IMR-90 (cell line): ENCODE data around the gene FOXB1. TPM values are rescaled to one million over a fixed set of nuclear protein-coding genes. Genes with fewer than 3 reads are reported as not detected.

Source experiments
- ATAC-seq: fragments of 200-7000 bp; cut with Tn5 transposase; 2 replicates; pipeline ENCODE4 v1.9.1; 2020; ENCODE audit warnings: low read depth, mild to moderate bottlenecking, moderate library complexity
- BruUV-seq: library from RNA; stranded (reverse); fragments of 400-500 nt; replicated peaks from 2 replicates; lab custom pipeline; 2021; lab: Mats Ljungman, UMichigan
- CTCF ChIA-PET: fragments of 300-600 bp; formaldehyde crosslinking; extraction: SDS; loops from one replicate; lab custom pipeline; 2021; ENCODE audit warnings: antibody characterized with exemption; lab: Yijun Ruan, JAX
- POLR2A ChIA-PET: fragments of 300-600 bp; sonication (Branson Sonifier 250); formaldehyde crosslinking; loops from one replicate; lab custom pipeline; 2022; ENCODE audit warnings: antibody characterized with exemption; ENCODE audit not compliant: unreplicated experiment; lab: Charles Lee
- DNase-seq: peaks from one replicate; pipeline ENCODE4 v3.0.0; 2013
- H2AFZ ChIP-seq: replicated peaks from 2 replicates; pipeline ENCODE3; 2013; ENCODE audit warnings: low read length, mild to moderate bottlenecking; ENCODE audit not compliant: poor library complexity
- H2AK5ac ChIP-seq: 2 replicates; pipeline ENCODE4 v1.6.1; 2013; ENCODE audit warnings: low read depth, low read length, inconsistent platforms
- H2AK9ac ChIP-seq: replicated peaks from 2 replicates; pipeline ENCODE3; 2013; ENCODE audit warnings: mild to moderate bottlenecking, low read depth, low read length, moderate library complexity; ENCODE audit not compliant: poor library complexity
- H2BK120ac ChIP-seq: 2 replicates; pipeline ENCODE4 v1.6.1; 2013; ENCODE audit warnings: low read depth, low read length, inconsistent platforms
- H2BK15ac ChIP-seq: 3 replicates; pipeline ENCODE4 v1.6.1; 2013; ENCODE audit warnings: low read depth, low read length, inconsistent platforms
- H2BK20ac ChIP-seq: 2 replicates; pipeline ENCODE4 v1.6.1; 2013; ENCODE audit warnings: low read depth, mild to moderate bottlenecking, inconsistent platforms, low read length, moderate library complexity
- H2BK5ac ChIP-seq: 2 replicates; pipeline ENCODE4 v1.6.1; 2013; ENCODE audit warnings: mild to moderate bottlenecking, low read depth, low read length, inconsistent platforms; ENCODE audit not compliant: poor library complexity, severe bottlenecking
- H3K14ac ChIP-seq: replicated peaks from 2 replicates; pipeline ENCODE4 v1.6.1; 2013; ENCODE audit warnings: low read depth, low read length, inconsistent platforms
- H3K18ac ChIP-seq: 2 replicates; pipeline ENCODE4 v1.6.1; 2013; ENCODE audit warnings: low read depth, low read length, control low read depth
- H3K23ac ChIP-seq: 2 replicates; pipeline ENCODE4 v1.6.1; 2013; ENCODE audit warnings: low read depth, low read length, inconsistent platforms
- H3K27ac ChIP-seq: 2 replicates; pipeline ENCODE4 v1.5.1; 2013; ENCODE audit warnings: mild to moderate bottlenecking, control low read depth, low read length; ENCODE audit not compliant: insufficient read depth
- H3K27me3 ChIP-seq: 2 replicates; pipeline ENCODE4 v1.6.1; 2013; ENCODE audit warnings: low read length; ENCODE audit not compliant: control insufficient read depth, insufficient read depth
- H3K36me3 ChIP-seq: 2 replicates; pipeline ENCODE4 v1.6.1; 2013; ENCODE audit warnings: low read length, mixed read lengths; ENCODE audit not compliant: control insufficient read depth, insufficient read depth
- H3K4ac ChIP-seq: 2 replicates; pipeline ENCODE4 v1.6.1; 2013; ENCODE audit warnings: low read depth, low read length, inconsistent platforms
- H3K4me1 ChIP-seq: 2 replicates; pipeline ENCODE4 v1.6.1; 2013; ENCODE audit warnings: low read length, mixed read lengths; ENCODE audit not compliant: control insufficient read depth, insufficient read depth
- H3K4me2 ChIP-seq: 2 replicates; pipeline ENCODE4 v1.6.1; 2013; ENCODE audit warnings: low read depth, mild to moderate bottlenecking, control low read depth, low read length, moderate library complexity
- H3K4me3 ChIP-seq: 2 replicates; pipeline ENCODE4 v1.5.1; 2013; ENCODE audit warnings: low read depth, mild to moderate bottlenecking, control low read depth, low read length, moderate library complexity; ENCODE audit not compliant: insufficient read depth
- H3K56ac ChIP-seq: 2 replicates; pipeline ENCODE4 v1.6.1; 2013; ENCODE audit warnings: low read length, inconsistent platforms; ENCODE audit not compliant: insufficient read depth; ENCODE audit errors: extremely low read depth
- H3K79me1 ChIP-seq, 2 experiments: 2 replicates each; pipeline ENCODE4 v1.6.1; 2013; ENCODE audit warnings: low read length in 2 of 2, inconsistent platforms in 1 of 2, low read depth in 1 of 2
- H3K9ac ChIP-seq: 2 replicates; pipeline ENCODE4 v1.6.1; 2013; ENCODE audit warnings: low read depth, low read length, control low read depth
- H3K9me1 ChIP-seq: 2 replicates; pipeline ENCODE4 v1.6.1; 2013; ENCODE audit warnings: low read length, inconsistent platforms; ENCODE audit not compliant: insufficient read depth
- H3K9me3 ChIP-seq: 2 replicates; pipeline ENCODE4 v1.6.1; 2013; ENCODE audit warnings: low read length; ENCODE audit not compliant: control insufficient read depth, insufficient read depth
- H4K20me1 ChIP-seq: 2 replicates; pipeline ENCODE4 v1.6.1; 2013; ENCODE audit warnings: low read length, inconsistent platforms; ENCODE audit not compliant: insufficient read depth
- H4K5ac ChIP-seq: 2 replicates; pipeline ENCODE4 v1.6.1; 2013; ENCODE audit warnings: mild to moderate bottlenecking, low read depth, low read length, control low read depth
- H4K8ac ChIP-seq, 2 experiments: 2 replicates each; pipeline ENCODE4 v1.6.1; 2013; ENCODE audit warnings: low read depth in 2 of 2, low read length in 2 of 2, control low read depth in 1 of 2, inconsistent platforms in 1 of 2
- H4K91ac ChIP-seq: 2 replicates; pipeline ENCODE4 v1.6.1; 2013; ENCODE audit warnings: low read depth, low read length, inconsistent platforms; ENCODE audit not compliant: insufficient read depth
- MAFK ChIP-seq: IDR thresholded peaks from 2 replicates; pipeline ENCODE4 v1.6.1; 2012; ENCODE audit warnings: low read depth, low read length, improper control_type of control experiment
- MXI1 ChIP-seq: IDR thresholded peaks from 2 replicates; pipeline ENCODE4 v1.6.1; 2012; ENCODE audit warnings: low read depth, mild to moderate bottlenecking, low read length, moderate library complexity, borderline replicate concordance
- NFE2L2 ChIP-seq: fragments of 150-350 bp; IDR thresholded peaks from 2 replicates; pipeline ENCODE4 v1.6.1; 2016; ENCODE audit warnings: low read depth, mild to moderate bottlenecking, low read length
- POLR2A ChIP-seq: IDR thresholded peaks from 2 replicates; pipeline ENCODE4 v1.6.1; 2012; ENCODE audit warnings: mild to moderate bottlenecking, low read depth, low read length
- RAD21 ChIP-seq: IDR thresholded peaks from 2 replicates; pipeline ENCODE4 v1.6.1; 2012; ENCODE audit warnings: low read length, improper control_type of control experiment
- WGBS, 2 experiments: methylation state at CpG; one replicate each; pipeline versions ENCODE4 v1.1.5 to v1.1.7; 2013; ENCODE audit warnings: missing lambda C conversion rate in 2 of 2; ENCODE audit not compliant: insufficient read length in 1 of 2; ENCODE audit errors: extremely low coverage in 2 of 2; 5-methylcytosine and 5-hydroxymethylcytosine counted together
- dilution Hi-C: fragments of 300-500 bp; cut with HindIII; formaldehyde crosslinking; loops from one replicate; pipeline ENCODE4 v1.14.3; 2018; ENCODE audit warnings: low sequenced_read_pairs; ENCODE audit not compliant: unreplicated experiment
- in situ Hi-C: fragments of 300-500 bp; cut with MboI; formaldehyde crosslinking; loops from 3 replicates; pipeline ENCODE4 v1.14.3; 2019; ENCODE audit warnings: low sequenced_read_pairs, inconsistent platforms, mixed read lengths
- intact Hi-C: fragments of 100-400 bp; cut with micrococcal nuclease; formaldehyde crosslinking; loops from 2 replicates; pipeline ENCODE4 v1.10.0; 2022
- polyA plus RNA-seq, 3 experiments: library from polyadenylated mRNA; depleted of rRNA; stranded (reverse); fragments of >200 nt; gene quantifications; 2 replicates each; pipeline ENCODE4 v1.2.3, GENCODE V29; 2012; ENCODE audit warnings: low replicate concordance in 1 of 3
- total RNA-seq: library from RNA; depleted of rRNA; stranded (reverse); fragments of >200 nt; gene quantifications from 2 replicates; pipeline ENCODE4 v1.2.3, GENCODE V29; 2012
- TF ChIP-seq, protein P1 (sequence below): fragments of 150-350 bp; IDR thresholded peaks from 2 replicates; pipeline ENCODE4 v1.6.1; 2016; ENCODE audit warnings: low read depth, mild to moderate bottlenecking, low read length, moderate library complexity, borderline replicate concordance
- TF ChIP-seq, protein P2 (sequence below): conservative IDR thresholded peaks from 2 replicates; pipeline ENCODE4 v1.5.1; 2012; ENCODE audit warnings: mild to moderate bottlenecking, low read depth, low read length, improper control_type of control experiment

Gene FOXB1
- total and polyA plus RNA-seq, 2 of the 4 experiments (the other 2 are of a cell fraction): not detected

DNA sequence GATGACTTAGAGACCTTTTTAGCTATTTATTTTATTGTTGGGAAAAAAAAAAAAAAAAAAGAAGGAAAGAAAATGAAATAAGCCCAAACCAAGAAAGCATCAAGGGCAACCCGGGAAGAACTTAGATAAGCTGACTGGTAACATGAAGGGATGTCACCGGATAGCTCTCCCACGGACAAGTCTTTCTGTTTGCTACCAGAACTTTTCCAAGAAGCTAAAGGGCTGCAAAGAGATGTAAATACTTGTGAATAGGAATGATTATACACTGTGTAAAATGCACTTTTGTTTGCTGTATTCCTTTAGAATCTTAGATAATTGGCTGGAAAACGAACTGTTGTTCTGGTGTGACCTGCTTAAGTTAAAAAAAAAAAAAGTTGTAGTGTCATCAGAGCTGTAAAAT lies 2.8 kb downstream of the FOXB1 start:
- Histone ChIP-seq H2AK9ac (no peak overlapping the region), H3K18ac (no peak overlapping the region), H3K9me3 (no peaks in the 10 kb centered on the region), H3K27me3 (peaks cover 73% of the 10 kb centered on the region), H2AFZ (no peak overlapping the region), H3K4ac (no peak overlapping the region), H3K4me2 (peak overlapping the region; percentile 19), H2BK20ac (no peak overlapping the region), H2BK15ac (no peak overlapping the region), H4K8ac (no peak overlapping the region), H3K23ac (no peak overlapping the region), H3K27ac (no peak overlapping the region), H3K14ac (no peak overlapping the region), H2AK5ac (no peak overlapping the region), H3K4me3 (no peak overlapping the region), H3K9me1 (no peaks in the 10 kb centered on the region), H3K56ac (no peak overlapping the region), H4K20me1 (no peaks in the 10 kb centered on the region), H2BK5ac (no peak overlapping the region), H4K91ac (no peak overlapping the region), H3K79me1 (no peaks in the 10 kb centered on the region), H2BK120ac (no peak overlapping the region), H3K36me3 (no peaks in the 10 kb centered on the region), H3K9ac (no peak overlapping the region), H4K5ac (no peak overlapping the region), H3K4me1 (no peaks in the 10 kb centered on the region; the same call in 1 of the 2 replicates)
- no peak for TF ChIP-seq MXI1
- TF ChIP-seq, protein P1, sequence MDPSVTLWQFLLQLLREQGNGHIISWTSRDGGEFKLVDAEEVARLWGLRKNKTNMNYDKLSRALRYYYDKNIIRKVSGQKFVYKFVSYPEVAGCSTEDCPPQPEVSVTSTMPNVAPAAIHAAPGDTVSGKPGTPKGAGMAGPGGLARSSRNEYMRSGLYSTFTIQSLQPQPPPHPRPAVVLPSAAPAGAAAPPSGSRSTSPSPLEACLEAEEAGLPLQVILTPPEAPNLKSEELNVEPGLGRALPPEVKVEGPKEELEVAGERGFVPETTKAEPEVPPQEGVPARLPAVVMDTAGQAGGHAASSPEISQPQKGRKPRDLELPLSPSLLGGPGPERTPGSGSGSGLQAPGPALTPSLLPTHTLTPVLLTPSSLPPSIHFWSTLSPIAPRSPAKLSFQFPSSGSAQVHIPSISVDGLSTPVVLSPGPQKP: no peak
- no peak for TF ChIP-seq RAD21
- no peak for TF ChIP-seq NFE2L2
- TF ChIP-seq POLR2A: no peak
- no peak for TF ChIP-seq MAFK
- TF ChIP-seq, protein P2, sequence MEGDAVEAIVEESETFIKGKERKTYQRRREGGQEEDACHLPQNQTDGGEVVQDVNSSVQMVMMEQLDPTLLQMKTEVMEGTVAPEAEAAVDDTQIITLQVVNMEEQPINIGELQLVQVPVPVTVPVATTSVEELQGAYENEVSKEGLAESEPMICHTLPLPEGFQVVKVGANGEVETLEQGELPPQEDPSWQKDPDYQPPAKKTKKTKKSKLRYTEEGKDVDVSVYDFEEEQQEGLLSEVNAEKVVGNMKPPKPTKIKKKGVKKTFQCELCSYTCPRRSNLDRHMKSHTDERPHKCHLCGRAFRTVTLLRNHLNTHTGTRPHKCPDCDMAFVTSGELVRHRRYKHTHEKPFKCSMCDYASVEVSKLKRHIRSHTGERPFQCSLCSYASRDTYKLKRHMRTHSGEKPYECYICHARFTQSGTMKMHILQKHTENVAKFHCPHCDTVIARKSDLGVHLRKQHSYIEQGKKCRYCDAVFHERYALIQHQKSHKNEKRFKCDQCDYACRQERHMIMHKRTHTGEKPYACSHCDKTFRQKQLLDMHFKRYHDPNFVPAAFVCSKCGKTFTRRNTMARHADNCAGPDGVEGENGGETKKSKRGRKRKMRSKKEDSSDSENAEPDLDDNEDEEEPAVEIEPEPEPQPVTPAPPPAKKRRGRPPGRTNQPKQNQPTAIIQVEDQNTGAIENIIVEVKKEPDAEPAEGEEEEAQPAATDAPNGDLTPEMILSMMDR: no peak
- dilution Hi-C loops (no loop called here), in situ Hi-C loops (no loop called here), intact Hi-C loops (no loop called here)
- WGBS, 2 experiments: 0% methylated on average over 1 of the region's 4 CpGs; no CpG with 5 or more reads in 1 of the 2 experiments
- ChIA-PET POLR2A (interaction anchor here (0.6 to 0.7 kb wide), 2 partner anchors 122 to 1673 kb away, joined by 6 read pairs; no protein-coding TSS in a partner anchor), CTCF (interaction anchor here (0.5 to 0.7 kb wide), 3 partner anchors 11 to 145 kb away, joined by 3 to 6 read pairs (median 4); no protein-coding TSS in a partner anchor)
- ATAC-seq (no peak), DNase-seq (no peak)
- no TSS peak for BruUV-seq
